A673 (cell line): ENCODE data around the gene STAP2.

Experiments used
- CTCF ChIP-seq: fragments of 300-800, 200-600 bp; sonication (generic); conservative IDR thresholded peaks from 2 replicates; pipeline ENCODE4 v1.5.1; 2017; ENCODE audit warnings: low read depth, mild to moderate bottlenecking, antibody characterized with exemption, low read length, moderate library complexity, mixed read lengths
- EZH2 ChIP-seq: fragments of 200-600 bp; sonication (generic); IDR thresholded peaks from 2 replicates; pipeline ENCODE4 v1.6.1; 2017; ENCODE audit warnings: borderline replicate concordance, low read depth, mild to moderate bottlenecking, mixed read lengths, antibody characterized with exemption, low read length; ENCODE audit not compliant: poor library complexity, severe bottlenecking

- TF ChIP-seq CTCF (no peak), EZH2 (no peak)
Measured at GRCh38 chr19:4288091-4288777, 50.4 kb downstream of the STAP2 start.
